ENCODE results near the gene TMCC3.

- TF ChIP-seq CTCF (IDR thresholded peaks at IDR 0.05) (no peak), PRDM15 (CRISPR knock-in tag; IDR thresholded peaks at IDR 0.05) (no peak), USF2 (CRISPR knock-in tag; IDR thresholded peaks at IDR 0.05) (no peak), ZBTB43 (CRISPR knock-in tag; IDR thresholded peaks at IDR 0.05) (no peak), NR2C2 (CRISPR knock-in tag; IDR thresholded peaks at IDR 0.05) (no peak), ARID4B (CRISPR knock-in tag; IDR thresholded peaks at IDR 0.05; ENCODE audit: borderline replicate concordance) (no peak), PREB (CRISPR knock-in tag; IDR thresholded peaks at IDR 0.05; ENCODE audit: borderline replicate concordance) (no peak), JUN (CRISPR knock-in tag; IDR thresholded peaks at IDR 0.05) (no peak), ZSCAN18 (CRISPR knock-in tag; IDR thresholded peaks at IDR 0.05) (no peak)
Measured at GRCh38 chr12:94558612-94559011, 91.7 kb downstream of the TMCC3 start.
